Raji (cell line): Measurements from ENCODE around the gene CXorf66.

Experiments used
- POLR2A ChIP-seq: IDR thresholded peaks from 2 replicates; pipeline ENCODE4 v1.6.1; 2011; ENCODE audit warnings: low read depth, low read length, control low read depth; ENCODE audit not compliant: insufficient read depth

The CXorf66 gene

GRCh38 chrX:139965421-139965820, at the start of gene CXorf66:
CXorf66 (minus strand) TSS chrX:139965521; CDS start chrX:139965496, 25 bp downstream.
- TF ChIP-seq POLR2A, result no peak

DNA sequence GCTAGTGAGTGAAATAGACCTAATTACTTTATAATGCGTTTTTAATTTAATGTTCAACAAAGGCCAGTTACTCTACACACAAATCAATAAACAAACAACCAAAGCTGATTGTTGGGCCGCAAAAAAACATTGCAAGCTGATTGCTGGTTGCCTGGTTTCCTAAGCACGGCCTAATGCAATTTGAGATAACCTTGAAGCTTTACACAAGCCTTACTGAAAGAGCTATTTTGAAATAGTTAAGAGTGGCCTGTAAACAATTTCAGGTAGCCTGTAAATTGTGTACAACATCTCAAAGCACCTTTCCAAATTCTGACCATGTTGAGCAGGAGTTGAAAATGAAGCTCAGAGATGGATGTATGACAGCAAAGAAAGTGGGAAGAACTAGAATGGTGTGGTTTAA, 17.5 kb upstream of the CXorf66 start:
- TF ChIP-seq POLR2A, result no peak

DNA sequence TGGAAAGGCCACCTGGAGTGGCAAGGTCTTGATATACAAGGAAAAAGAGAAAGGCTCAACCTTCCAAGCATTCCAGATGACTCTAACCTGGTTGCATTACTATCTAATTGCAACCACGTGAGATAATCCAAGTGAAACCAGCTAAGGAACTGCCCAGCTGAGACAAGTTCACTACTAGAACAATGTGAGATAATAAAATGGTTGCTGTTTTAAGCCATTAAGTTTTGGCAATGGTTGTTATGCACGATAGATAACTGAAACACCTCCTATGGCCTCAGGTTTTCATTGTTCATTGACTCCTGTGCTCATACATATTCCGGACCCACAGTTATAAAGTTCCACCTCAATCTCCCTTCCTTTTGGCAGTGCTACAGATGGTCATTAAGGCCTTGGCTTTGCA, 9.2 kb upstream of the CXorf66 start:
- TF ChIP-seq POLR2A, result no peak

DNA sequence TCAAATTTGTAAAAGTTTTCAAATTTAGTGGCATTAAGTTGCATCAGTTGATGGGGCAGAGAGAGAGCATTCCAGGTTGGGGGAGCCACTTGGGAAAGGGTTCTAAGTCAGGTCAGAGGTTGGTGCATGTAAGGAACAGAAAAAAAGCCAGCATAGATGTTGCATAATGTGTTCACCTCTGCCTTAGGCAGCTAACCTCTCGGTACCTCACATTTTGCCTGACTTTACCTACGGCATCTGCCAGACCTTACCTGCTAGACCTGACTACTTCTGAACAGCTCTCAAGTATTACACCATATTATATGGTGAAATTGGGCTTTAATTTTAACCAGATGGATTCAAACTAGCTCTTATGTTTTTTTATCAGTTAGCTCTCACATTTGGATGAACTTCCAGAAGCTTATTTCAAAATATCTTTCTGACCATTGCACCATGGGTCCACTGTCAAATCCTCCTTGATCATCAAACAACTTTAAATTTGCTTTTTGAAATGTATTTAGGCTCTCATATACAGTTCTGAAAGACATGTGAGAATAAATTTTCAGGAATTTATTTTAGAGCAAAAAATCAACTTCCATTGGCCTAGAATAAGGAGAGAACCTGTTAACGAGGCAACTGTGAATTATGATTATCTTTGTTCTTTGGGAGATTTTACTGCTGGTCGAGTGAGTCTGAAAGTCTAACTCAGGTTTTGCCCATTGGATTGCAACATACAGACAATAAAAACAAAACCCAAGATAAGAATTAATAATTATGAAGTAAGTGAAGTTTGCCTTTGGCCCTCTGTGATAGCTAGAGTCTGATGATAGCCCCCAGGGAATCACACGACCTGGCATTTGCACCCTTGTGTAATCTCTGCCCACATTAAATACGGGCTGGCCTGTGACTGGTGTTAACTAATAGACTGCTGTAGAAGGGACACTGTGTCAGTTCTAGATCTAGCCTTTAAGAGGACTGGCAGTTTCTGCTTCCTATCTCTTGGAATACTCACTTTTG, 7.6 kb upstream of the CXorf66 start:
- TF ChIP-seq POLR2A, result no peak

GRCh38 chrX:139972113-139972512, 6.8 kb upstream of the CXorf66 start:
- TF ChIP-seq POLR2A, result no peak

- TF ChIP-seq POLR2A, result no peak
Observed at GRCh38 chrX:139971394-139971749, 6.1 kb upstream of the CXorf66 start.

DNA sequence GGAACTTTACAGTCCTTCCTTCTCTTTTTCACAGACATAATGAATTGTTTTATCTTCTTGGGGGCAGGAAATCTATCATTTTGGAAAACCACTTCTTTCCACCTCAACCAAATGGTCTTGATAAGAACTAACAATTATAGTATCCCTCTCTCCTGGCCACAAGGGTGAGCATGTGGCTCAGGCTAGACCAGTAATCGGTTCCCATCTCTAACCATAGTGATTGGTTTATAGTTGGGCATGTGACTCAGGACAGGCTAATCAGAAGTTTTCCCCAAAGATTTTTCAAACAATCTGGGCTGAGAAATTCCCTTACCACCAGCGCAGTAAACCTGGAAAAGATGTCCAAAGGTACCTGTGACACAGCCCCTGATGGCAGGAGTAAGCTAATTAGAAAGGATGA, 4.0 kb upstream of the CXorf66 start:
- no peak for TF ChIP-seq POLR2A

DNA sequence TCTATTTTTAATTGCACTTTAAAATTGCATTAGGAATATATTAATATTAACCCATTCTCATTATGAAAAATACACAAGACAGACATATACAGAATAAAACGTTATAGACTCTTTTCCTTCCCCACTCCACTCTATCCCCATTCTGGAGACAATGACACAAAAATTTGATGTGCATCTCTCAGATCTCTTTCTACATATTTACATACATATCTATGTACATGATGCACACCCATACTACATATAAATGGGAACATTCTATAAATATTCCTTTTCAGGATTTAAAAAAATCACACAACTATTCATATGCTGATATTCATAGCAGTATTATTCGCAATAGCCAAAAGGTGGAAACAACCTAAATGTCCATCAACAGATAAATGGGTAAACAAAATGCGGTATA, 2.4 kb upstream of the CXorf66 start:
- TF ChIP-seq POLR2A, result no peak

DNA sequence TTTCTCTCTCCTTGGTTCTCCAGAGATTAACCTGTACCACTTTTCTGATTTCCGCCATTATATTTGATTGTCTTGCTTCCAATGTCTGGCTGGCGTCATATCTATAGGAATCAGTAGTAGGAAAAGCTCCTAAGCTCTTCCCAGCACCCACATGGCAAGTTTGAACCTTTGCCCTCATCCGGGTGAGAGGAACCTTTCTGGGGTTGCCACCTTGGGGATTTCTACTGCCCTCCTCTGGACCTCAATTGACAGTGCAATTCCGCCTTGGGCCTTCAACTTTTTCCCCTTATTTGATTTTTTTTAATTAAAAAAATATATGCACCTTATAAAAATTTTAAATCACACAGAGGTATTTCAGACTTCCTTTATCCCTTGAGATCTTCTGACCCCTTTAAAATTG, 2.0 kb upstream of the CXorf66 start:
- TF ChIP-seq POLR2A, result no peak

GRCh38 chrX:139949703-139950102, 15.6 kb downstream of the CXorf66 start:
- no peak for TF ChIP-seq POLR2A

- no peak for TF ChIP-seq POLR2A
Observed at GRCh38 chrX:139945075-139945474, 20.2 kb downstream of the CXorf66 start.

- no peak for TF ChIP-seq POLR2A
Observed at GRCh38 chrX:139936259-139936658, 29.1 kb downstream of the CXorf66 start.

DNA sequence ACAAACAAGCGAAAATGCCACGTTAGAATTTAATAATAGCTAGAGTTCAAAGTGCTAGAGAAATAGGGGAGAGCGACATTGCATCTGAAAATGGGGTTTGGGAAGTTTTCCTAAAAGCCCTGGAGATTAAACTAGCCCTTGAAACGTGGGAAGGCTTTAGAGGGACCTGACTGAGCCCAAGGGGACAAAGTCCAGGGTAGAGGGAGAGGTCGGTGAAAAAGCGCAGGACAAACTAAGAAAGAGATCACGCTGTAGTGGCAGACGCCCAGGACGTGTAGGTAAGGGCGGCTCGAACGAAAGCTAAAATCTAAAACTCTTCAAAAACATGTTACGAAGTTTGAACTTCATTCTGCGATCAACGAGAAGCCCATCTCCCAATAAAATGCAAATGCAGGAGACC, 31.4 kb downstream of the CXorf66 start:
- no peak for TF ChIP-seq POLR2A

DNA sequence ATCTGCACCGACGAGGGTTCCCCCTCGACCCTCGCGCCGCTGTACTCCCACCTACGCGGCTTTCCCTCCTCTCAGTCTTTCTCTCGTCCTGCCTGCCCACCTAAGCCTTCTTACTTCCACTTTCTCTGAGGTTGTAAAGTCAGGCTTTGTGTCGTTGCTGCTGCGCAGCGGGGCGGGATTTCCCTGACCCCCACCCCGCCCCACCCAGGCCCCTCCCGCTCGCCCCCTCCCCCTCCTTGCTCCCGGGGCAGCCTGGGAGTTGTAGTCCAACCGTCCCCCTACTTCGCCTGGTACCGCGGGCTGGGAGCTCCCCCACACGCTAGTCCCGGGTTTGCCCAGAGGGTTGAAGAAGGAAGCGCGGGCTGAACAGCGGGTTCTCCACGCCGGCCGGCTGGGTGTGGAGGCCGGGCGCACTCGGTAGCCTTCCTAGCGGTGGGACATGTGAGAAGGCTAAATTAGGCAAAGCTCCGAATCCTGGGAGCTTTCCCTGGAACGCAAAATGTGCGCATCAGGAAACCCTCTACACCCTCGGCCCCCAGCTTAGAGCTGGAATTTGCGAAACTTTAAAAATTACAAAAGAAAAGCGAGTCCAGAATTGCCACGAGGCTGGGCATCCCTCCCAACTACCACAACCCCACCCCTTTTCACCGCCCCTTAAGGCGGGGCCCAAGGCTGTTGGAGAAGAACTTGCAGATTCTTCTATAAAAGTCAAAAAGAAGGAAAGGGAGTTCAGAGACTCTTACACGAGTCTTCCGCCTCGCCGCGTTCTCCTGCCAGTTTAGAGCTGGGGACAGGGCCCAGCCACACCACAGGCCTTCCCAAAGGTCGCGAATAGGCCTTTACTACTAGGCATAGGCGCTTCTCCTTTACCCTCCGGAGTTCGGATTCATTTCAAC, 32.2 kb downstream of the CXorf66 start, which contains the start of gene ATP11C:
Gene ATP11C (minus strand): TSS at position 153 of the 896 bp plus-strand sequence. CDS start 1,011 bp downstream, outside the sequence.
- TF ChIP-seq POLR2A, result peak; percentile 77

- TF ChIP-seq POLR2A, result 0 out of 2 replicates have a peak, but pooled peaks have one; percentile 20
Observed at GRCh38 chrX:139932073-139932900, 33.0 kb downstream of the CXorf66 start.

DNA sequence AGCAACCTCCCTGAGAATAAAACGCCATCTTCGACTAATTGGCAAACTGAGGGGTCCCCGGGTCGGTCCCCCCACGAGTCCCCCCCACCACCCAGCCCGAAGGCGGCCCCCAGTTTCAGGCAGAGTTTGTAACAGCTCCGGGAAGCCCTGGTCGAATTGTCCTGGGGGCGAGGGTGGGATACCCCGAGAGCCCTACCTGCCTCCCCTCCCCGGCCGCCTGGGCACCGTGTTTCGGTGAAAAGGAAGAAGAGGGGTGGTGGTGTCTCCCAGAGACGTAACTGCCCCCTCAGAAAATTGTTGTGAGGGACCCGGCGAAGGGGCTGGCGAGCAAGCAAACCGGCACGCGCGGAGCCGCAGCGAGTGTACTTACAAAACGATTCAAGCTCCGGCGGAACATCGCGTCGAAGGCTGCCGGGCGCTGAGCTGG, 33.7 kb downstream of the CXorf66 start:
- no peak for TF ChIP-seq POLR2A
